PC-9 (cell line): ENCODE data around the gene PTPRG. TPM values are rescaled to one million over a fixed set of nuclear protein-coding genes. Genes with fewer than 3 reads are reported as not detected.

Experiments used
- BruUV-seq: library from RNA; stranded (reverse); fragments of 400-500 nt; replicated peaks from 2 replicates; lab custom pipeline; 2021; lab: Mats Ljungman, UMichigan
- CTCF ChIA-PET: fragments of 300-600 bp; sonication (Branson Sonifier 250); formaldehyde crosslinking; loops from one replicate; lab custom pipeline; 2022; ENCODE audit warnings: antibody characterized with exemption; lab: Charles Lee
- POLR2A ChIA-PET: fragments of 300-600 bp; sonication (Branson Sonifier 250); formaldehyde crosslinking; loops from one replicate; lab custom pipeline; 2022; ENCODE audit warnings: antibody characterized with exemption; ENCODE audit not compliant: unreplicated experiment; lab: Charles Lee
- DNase-seq, 2 experiments: peaks; one replicate each; pipeline versions ENCODE4 v3.0.0 to v3.0.0-alpha.2; 2015 to 2022; ENCODE audit warnings: mixed read lengths in 1 of 2
- H2AFZ ChIP-seq: fragments of 200-600 bp; sonication (generic); 2 replicates; pipeline ENCODE4 v1.8.1; 2017; ENCODE audit warnings: antibody characterized with exemption
- H3F3A ChIP-seq: fragments of 200-600 bp; sonication (generic); 2 replicates; pipeline ENCODE4 v1.8.1; 2017; ENCODE audit warnings: antibody characterized with exemption, mild to moderate bottlenecking, low read depth; ENCODE audit not compliant: insufficient read depth
- H3K27ac ChIP-seq: fragments of 200-600 bp; sonication (generic); 2 replicates; pipeline ENCODE4 v1.6.1; 2016; ENCODE audit warnings: mixed run types
- H3K27me3 ChIP-seq: fragments of 200-600 bp; sonication (generic); 2 replicates; pipeline ENCODE4 v1.6.1; 2016; ENCODE audit warnings: low read depth, mixed run types; ENCODE audit not compliant: insufficient read depth
- H3K36me3 ChIP-seq: fragments of 200-600 bp; sonication (generic); 2 replicates; pipeline ENCODE4 v1.6.1; 2016; ENCODE audit warnings: low read depth, mixed run types
- H3K4me1 ChIP-seq: fragments of 200-600 bp; sonication (generic); replicated peaks from 2 replicates; pipeline ENCODE4 v1.6.1; 2016; ENCODE audit warnings: mixed run types; ENCODE audit not compliant: insufficient read depth
- H3K4me2 ChIP-seq: fragments of 200-600 bp; sonication (generic); 2 replicates; pipeline ENCODE4 v1.6.1; 2017; ENCODE audit warnings: mixed run types
- H3K4me3 ChIP-seq: fragments of 200-600 bp; sonication (generic); 2 replicates; pipeline ENCODE4 v1.6.1; 2016; ENCODE audit warnings: mixed run types
- H3K79me2 ChIP-seq: fragments of 200-600 bp; sonication (generic); 2 replicates; pipeline ENCODE4 v1.6.1; 2017; ENCODE audit warnings: low read depth, mixed run types
- H3K9me2 ChIP-seq: fragments of 200-600 bp; sonication (generic); 2 replicates; pipeline ENCODE4 v1.8.1; 2017; ENCODE audit warnings: mild to moderate bottlenecking; ENCODE audit not compliant: insufficient read depth
- H3K9me3 ChIP-seq: fragments of 200-600 bp; sonication (generic); 2 replicates; pipeline ENCODE4 v1.8.1; 2016; ENCODE audit warnings: low read depth; ENCODE audit not compliant: insufficient read depth
- H4K20me1 ChIP-seq: fragments of 200-600 bp; sonication (generic); 2 replicates; pipeline ENCODE4 v1.8.1; 2017; ENCODE audit not compliant: insufficient read depth
- CTCF ChIP-seq: fragments of 200-600 bp; sonication (generic); conservative IDR thresholded peaks from 2 replicates; pipeline ENCODE4 v1.6.1; 2017; ENCODE audit warnings: mixed run types, antibody characterized with exemption, mild to moderate bottlenecking, moderate library complexity
- EZH2 ChIP-seq: fragments of 200-600 bp; sonication (generic); IDR thresholded peaks from 2 replicates; pipeline ENCODE4 v1.8.0; 2017; ENCODE audit warnings: antibody characterized with exemption, low read depth
- intact Hi-C: fragments of 100-400 bp; cut with micrococcal nuclease; formaldehyde crosslinking; loops from one replicate; pipeline ENCODE4 v1.10.0; 2022; ENCODE audit not compliant: unreplicated experiment
- total RNA-seq: library from RNA; stranded (reverse); gene quantifications from 2 replicates; pipeline ENCODE4 v1.2.3, GENCODE V29; 2021

Gene PTPRG
- total RNA-seq, 1 experiment from 2014 or later, result 32.9 TPM

- BruUV-seq, result no TSS peak
- ChIA-PET CTCF (no interaction called here), POLR2A (no interaction called here)
Measured at GRCh38 chr3:62142331-62143085, 581.1 kb downstream of the PTPRG start.

GRCh38 chr3:62143843-62144450 is 582.6 kb downstream of the PTPRG start:
- Histone ChIP-seq H3K36me3 (no peaks in the 10 kb centered on the region), H3K4me2 (no peak overlapping the region), H3F3A (no peaks in the 10 kb centered on the region), H3K27ac (no peak overlapping the region), H3K4me1 (no peaks in the 10 kb centered on the region), H3K9me2 (no peaks in the 10 kb centered on the region), H3K27me3 (no peaks in the 10 kb centered on the region), H3K9me3 (no peaks in the 10 kb centered on the region), H4K20me1 (no peaks in the 10 kb centered on the region), H3K4me3 (no peak overlapping the region), H2AFZ (no peak overlapping the region), H3K79me2 (no peaks in the 10 kb centered on the region)
- no TSS peak for BruUV-seq
- CTCF ChIA-PET, result no interaction called here
- DNase-seq, result no peak
- POLR2A ChIA-PET, result no interaction called here
- intact Hi-C loops, result no loop called here
- TF ChIP-seq CTCF (no peak), EZH2 (no peak)

More at GRCh38 chr3:62142331-62143085, 581.1 kb downstream of the PTPRG start:
- no peaks in the 10 kb centered on the region for H3K9me2 ChIP-seq
- no peak overlapping the region for H3K4me3 ChIP-seq
- TF ChIP-seq EZH2, result no peak
- TF ChIP-seq CTCF, result no peak
- H3K36me3 ChIP-seq, result no peaks in the 10 kb centered on the region
- DNase-seq, result no peak
- H3K4me2 ChIP-seq, result no peak overlapping the region
- H3K79me2 ChIP-seq, result no peaks in the 10 kb centered on the region
- H3K4me1 ChIP-seq, result no peaks in the 10 kb centered on the region
- no peaks in the 10 kb centered on the region for H3K27me3 ChIP-seq
- no peak overlapping the region for H2AFZ ChIP-seq
- H3K9me3 ChIP-seq, result no peaks in the 10 kb centered on the region
- H3F3A ChIP-seq, result no peaks in the 10 kb centered on the region
- intact Hi-C loops, result no loop called here
- no peak overlapping the region for H3K27ac ChIP-seq
- no peaks in the 10 kb centered on the region for H4K20me1 ChIP-seq

GRCh38 chr3:62144482-62144881 is 583.1 kb downstream of the PTPRG start:
- no peak overlapping the region for H3K4me2 ChIP-seq
- no peaks in the 10 kb centered on the region for H3K4me1 ChIP-seq
- no peaks in the 10 kb centered on the region for H3K9me2 ChIP-seq
- H4K20me1 ChIP-seq, result no peaks in the 10 kb centered on the region
- CTCF ChIA-PET, result no interaction called here
- H3K79me2 ChIP-seq, result no peaks in the 10 kb centered on the region
- TF ChIP-seq EZH2 (no peak), CTCF (no peak)
- POLR2A ChIA-PET, result no interaction called here
- H3K36me3 ChIP-seq, result no peaks in the 10 kb centered on the region
- intact Hi-C loops, result no loop called here
- no peak overlapping the region for H3K4me3 ChIP-seq
- H3K9me3 ChIP-seq, result no peaks in the 10 kb centered on the region
- BruUV-seq, result no TSS peak
- no peaks in the 10 kb centered on the region for H3K27me3 ChIP-seq
- no peak overlapping the region for H2AFZ ChIP-seq
- H3K27ac ChIP-seq, result no peak overlapping the region
- no peak for DNase-seq
- H3F3A ChIP-seq, result no peaks in the 10 kb centered on the region
